ENCODE results near the gene HES2. TPM values are rescaled to one million over a fixed set of nuclear protein-coding genes. Genes with fewer than 3 reads are reported as not detected.

HES2 gene
- total and polyA plus RNA-seq, 9 of the 15 experiments (the other 6 are each of a cell fraction or from before 2014, with no cell fraction given) = 0.05 to 0.18 (median 0.07) TPM; not detected in 4

- Histone ChIP-seq H3K27ac (ENCODE audit: extremely low read depth, low read depth, low read length) (no peak overlapping the region), H3K79me2 (ENCODE audit: control insufficient read depth, insufficient read depth, low read length) (no peaks in the 10 kb centered on the region), H3K4me1 (replicated peaks in 1 of 2; ENCODE audit: control insufficient read depth in 2 of 2, insufficient read depth in 2 of 2, low read length in 2 of 2) (peaks cover 9 to 59% of the 10 kb centered on the region in 2 experiments; a peak in 4 of 5 replicates), H3K27me3 (ENCODE audit: control insufficient read depth in 2 of 2, insufficient read depth in 2 of 2, low read length in 2 of 2) (peaks cover 78 to 94% of the 10 kb centered on the region in 2 experiments), H3K9me1 (ENCODE audit: control insufficient read depth, insufficient read depth, low read length) (peaks cover 2% of the 10 kb centered on the region), H3K9me3 (replicated peaks; ENCODE audit: control insufficient read depth, insufficient read depth, low read depth, low read length) (no peaks in the 10 kb centered on the region), H4K20me1 (replicated peaks; ENCODE audit: control insufficient read depth, insufficient read depth, low read length) (peaks cover 44% of the 10 kb centered on the region), H3K4me3 (no peak overlapping the region), H2AFZ (ENCODE audit: low read depth, low read length) (no peak overlapping the region), H3K9ac (ENCODE audit: insufficient read depth in 1 of 2, low read depth in 2 of 2, low read length in 2 of 2) (0 out of 4 replicates have a peak overlapping the region, but pooled peaks of 1 of the 2 experiments have one; percentile 8), H3K4me2 (ENCODE audit: insufficient read depth, low read length) (no peak overlapping the region), H3K36me3 (ENCODE audit: control insufficient read depth, insufficient read depth, low read length) (no peaks in the 10 kb centered on the region)
- FAIRE-seq (no peak), ATAC-seq (no peak), DNase-seq (ENCODE audit: extremely low read depth in 1 of 4, low spot score in 3 of 4) (no peak)
- no TSS peak for BruUV-seq (replicated peaks)
- ChIA-PET CTCF (ENCODE audit: low intra/inter-chr PET ratio) (interaction anchor here (0.6 kb wide), 1 partner anchor 155 kb away, joined by 3 read pairs; no protein-coding TSS in a partner anchor), POLR2A (interaction anchor here (0.9 to 1.0 kb wide), 2 partner anchors 25 to 29 kb away, joined by 3 read pairs; no protein-coding TSS in a partner anchor)
- in situ Hi-C loops (cut with MboI) = no loop called here
- intact Hi-C loops (cut with micrococcal nuclease) = no loop called here
- 6% methylated on average over 5 of the region's 5 CpGs for WGBS (ENCODE audit: insufficient coverage, low coverage, missing lambda C conversion rate)
- TF ChIP-seq SLC30A9 (CRISPR knock-in tag; IDR thresholded peaks at IDR 0.05) (no peak), ZC3H4 (CRISPR knock-in tag; IDR thresholded peaks at IDR 0.05; ENCODE audit: borderline replicate concordance) (no peak), PTBP1 (IDR thresholded peaks at IDR 0.05; ENCODE audit: low read depth, low read length) (no peak), GATA2 (CRISPR knock-in tag; IDR thresholded peaks at IDR 0.05) (no peak), ZFP30 (CRISPR knock-in tag; IDR thresholded peaks at IDR 0.05; ENCODE audit: borderline replicate concordance) (no peak), SRSF9 (IDR thresholded peaks at IDR 0.05; ENCODE audit: borderline replicate concordance, low read depth, low read length) (no peak), KLF13 (tag; IDR thresholded peaks at IDR 0.05; ENCODE audit: borderline replicate concordance, low read depth) (no peak), RBM17 (IDR thresholded peaks at IDR 0.05; ENCODE audit: borderline replicate concordance, low read depth, low read length) (no peak), ZBTB1 (CRISPR knock-in tag; IDR thresholded peaks at IDR 0.05; ENCODE audit: borderline replicate concordance, low read depth) (no peak), ZNF347 (CRISPR knock-in tag; IDR thresholded peaks at IDR 0.05; ENCODE audit: low read depth) (no peak), EP400 (IDR thresholded peaks at IDR 0.05) (no peak), HOMEZ (CRISPR knock-in tag; IDR thresholded peaks at IDR 0.05) (no peak)
- TF ChIP-seq, protein P1, sequence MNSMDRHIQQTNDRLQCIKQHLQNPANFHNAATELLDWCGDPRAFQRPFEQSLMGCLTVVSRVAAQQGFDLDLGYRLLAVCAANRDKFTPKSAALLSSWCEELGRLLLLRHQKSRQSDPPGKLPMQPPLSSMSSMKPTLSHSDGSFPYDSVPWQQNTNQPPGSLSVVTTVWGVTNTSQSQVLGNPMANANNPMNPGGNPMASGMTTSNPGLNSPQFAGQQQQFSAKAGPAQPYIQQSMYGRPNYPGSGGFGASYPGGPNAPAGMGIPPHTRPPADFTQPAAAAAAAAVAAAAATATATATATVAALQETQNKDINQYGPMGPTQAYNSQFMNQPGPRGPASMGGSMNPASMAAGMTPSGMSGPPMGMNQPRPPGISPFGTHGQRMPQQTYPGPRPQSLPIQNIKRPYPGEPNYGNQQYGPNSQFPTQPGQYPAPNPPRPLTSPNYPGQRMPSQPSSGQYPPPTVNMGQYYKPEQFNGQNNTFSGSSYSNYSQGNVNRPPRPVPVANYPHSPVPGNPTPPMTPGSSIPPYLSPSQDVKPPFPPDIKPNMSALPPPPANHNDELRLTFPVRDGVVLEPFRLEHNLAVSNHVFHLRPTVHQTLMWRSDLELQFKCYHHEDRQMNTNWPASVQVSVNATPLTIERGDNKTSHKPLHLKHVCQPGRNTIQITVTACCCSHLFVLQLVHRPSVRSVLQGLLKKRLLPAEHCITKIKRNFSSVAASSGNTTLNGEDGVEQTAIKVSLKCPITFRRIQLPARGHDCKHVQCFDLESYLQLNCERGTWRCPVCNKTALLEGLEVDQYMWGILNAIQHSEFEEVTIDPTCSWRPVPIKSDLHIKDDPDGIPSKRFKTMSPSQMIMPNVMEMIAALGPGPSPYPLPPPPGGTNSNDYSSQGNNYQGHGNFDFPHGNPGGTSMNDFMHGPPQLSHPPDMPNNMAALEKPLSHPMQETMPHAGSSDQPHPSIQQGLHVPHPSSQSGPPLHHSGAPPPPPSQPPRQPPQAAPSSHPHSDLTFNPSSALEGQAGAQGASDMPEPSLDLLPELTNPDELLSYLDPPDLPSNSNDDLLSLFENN (IDR thresholded peaks at IDR 0.05; ENCODE audit: low read depth in 2 of 2, low read length in 2 of 2) = no peak
- TF ChIP-seq, protein P2, sequence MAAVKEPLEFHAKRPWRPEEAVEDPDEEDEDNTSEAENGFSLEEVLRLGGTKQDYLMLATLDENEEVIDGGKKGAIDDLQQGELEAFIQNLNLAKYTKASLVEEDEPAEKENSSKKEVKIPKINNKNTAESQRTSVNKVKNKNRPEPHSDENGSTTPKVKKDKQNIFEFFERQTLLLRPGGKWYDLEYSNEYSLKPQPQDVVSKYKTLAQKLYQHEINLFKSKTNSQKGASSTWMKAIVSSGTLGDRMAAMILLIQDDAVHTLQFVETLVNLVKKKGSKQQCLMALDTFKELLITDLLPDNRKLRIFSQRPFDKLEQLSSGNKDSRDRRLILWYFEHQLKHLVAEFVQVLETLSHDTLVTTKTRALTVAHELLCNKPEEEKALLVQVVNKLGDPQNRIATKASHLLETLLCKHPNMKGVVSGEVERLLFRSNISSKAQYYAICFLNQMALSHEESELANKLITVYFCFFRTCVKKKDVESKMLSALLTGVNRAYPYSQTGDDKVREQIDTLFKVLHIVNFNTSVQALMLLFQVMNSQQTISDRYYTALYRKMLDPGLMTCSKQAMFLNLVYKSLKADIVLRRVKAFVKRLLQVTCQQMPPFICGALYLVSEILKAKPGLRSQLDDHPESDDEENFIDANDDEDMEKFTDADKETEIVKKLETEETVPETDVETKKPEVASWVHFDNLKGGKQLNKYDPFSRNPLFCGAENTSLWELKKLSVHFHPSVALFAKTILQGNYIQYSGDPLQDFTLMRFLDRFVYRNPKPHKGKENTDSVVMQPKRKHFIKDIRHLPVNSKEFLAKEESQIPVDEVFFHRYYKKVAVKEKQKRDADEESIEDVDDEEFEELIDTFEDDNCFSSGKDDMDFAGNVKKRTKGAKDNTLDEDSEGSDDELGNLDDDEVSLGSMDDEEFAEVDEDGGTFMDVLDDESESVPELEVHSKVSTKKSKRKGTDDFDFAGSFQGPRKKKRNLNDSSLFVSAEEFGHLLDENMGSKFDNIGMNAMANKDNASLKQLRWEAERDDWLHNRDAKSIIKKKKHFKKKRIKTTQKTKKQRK (IDR thresholded peaks at IDR 0.05; ENCODE audit: borderline replicate concordance, low read depth, low read length) = no peak
These were observed 47.0 kb upstream of the HES2 start for GRCh38 chr1:6466751-6467150.

All from K562 (cell line).